HG03432 (cell line): ENCODE measurements around the gene PTER.

Experiments used
- ATAC-seq: cut with Tn5 transposase; IDR thresholded peaks from one replicate; pipeline ENCODE4 v1.9.1; 2021; ENCODE audit warnings: mild to moderate bottlenecking, moderate library complexity; ENCODE audit not compliant: unreplicated experiment

The PTER gene, protein sequence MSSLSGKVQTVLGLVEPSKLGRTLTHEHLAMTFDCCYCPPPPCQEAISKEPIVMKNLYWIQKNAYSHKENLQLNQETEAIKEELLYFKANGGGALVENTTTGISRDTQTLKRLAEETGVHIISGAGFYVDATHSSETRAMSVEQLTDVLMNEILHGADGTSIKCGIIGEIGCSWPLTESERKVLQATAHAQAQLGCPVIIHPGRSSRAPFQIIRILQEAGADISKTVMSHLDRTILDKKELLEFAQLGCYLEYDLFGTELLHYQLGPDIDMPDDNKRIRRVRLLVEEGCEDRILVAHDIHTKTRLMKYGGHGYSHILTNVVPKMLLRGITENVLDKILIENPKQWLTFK

GRCh38 chr10:16436758-16437539 is at the start of gene PTER:
Gene PTER (plus strand): TSS chr10:16437010. CDS start chr10:16484385, 47,375 bp downstream.
- peak; percentile 98 for ATAC-seq

DNA sequence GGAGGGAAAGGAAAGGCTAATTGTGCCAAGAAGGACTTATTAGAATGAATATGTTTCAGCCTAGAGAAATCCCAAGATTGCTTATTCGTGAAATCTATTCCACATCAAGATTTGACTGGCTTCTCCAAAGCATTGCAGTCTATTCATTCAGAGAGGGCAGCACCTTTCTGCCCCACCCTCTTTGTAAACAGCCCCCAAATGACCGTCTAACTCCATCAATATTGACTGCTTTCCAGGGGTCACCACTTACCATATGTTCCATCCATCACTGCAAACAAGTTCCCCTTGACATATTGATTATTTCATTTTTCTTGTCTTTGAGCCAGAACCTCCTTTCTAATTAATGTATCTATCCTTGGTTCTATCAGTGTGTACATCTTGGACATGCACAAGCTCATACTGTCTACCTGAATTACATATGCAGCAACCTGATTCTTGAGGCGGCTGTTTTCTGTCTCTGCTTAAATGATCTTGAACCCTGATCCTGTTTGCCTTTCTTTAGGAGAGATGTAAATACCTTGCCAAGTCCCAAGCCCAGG is 44.2 kb upstream of the PTER start:
- no peak for ATAC-seq

- ATAC-seq, result no peak
Measured at GRCh38 chr10:16393271-16393858, 43.4 kb upstream of the PTER start.

- ATAC-seq, result no peak
Measured at GRCh38 chr10:16401416-16401815, 35.4 kb upstream of the PTER start.

DNA sequence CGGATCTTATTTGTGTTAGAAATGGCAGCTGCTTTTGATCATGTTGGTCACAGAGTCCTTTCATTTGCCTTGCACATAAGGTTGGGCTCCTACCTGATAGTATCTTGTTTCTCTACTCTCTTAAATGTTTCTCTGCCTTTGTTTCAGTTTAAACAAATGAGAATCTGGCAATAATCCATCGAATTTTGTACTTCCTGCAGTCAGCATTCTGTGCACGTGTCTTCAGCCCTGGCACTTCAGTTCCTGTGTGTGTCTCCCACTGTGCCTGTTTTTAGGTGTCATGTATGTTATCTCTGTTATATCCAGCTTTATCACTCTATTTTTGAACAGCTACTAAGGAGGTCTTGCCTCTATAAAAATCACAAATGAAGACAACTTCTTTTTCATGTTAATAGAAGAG is 28.4 kb upstream of the PTER start:
- ATAC-seq, result no peak

DNA sequence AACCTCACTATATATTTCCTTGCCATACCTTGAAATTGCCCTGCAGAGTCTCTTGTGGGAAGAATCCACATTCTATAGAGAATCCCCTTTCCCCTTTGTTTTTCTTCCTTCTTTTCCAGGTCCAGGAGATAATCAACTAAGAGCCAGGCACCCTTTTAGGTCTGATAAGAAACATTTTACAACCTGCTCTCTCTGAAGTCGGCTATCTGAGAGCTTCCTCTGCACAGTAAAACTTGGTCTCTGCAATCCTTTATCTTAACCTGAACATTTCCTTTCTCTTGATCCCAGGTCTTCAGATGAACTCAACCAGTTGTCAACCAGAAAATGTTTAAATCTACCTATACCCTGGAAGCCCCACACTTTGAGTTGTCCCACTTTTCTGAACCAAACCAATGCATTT is 19.5 kb upstream of the PTER start:
- no peak for ATAC-seq

DNA sequence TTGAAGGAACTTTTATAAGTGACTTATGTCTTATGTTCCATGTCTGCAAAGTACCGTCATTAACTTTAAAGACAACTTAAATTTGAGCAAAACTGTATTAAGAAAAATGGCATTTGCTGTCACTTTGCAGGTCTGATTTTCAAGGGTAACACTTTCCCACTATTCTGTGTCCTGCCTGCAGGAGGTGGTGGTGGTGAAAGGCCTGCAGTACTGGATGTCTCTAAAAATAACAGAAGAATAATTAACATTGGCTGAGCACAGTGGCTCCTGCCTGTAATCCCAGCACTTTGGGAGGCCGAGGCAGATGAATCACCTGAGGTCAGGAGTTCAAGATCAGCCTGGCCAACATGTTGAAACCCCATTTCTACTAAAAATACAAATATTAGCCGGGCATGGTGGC is 13.2 kb upstream of the PTER start:
- no peak for ATAC-seq

DNA sequence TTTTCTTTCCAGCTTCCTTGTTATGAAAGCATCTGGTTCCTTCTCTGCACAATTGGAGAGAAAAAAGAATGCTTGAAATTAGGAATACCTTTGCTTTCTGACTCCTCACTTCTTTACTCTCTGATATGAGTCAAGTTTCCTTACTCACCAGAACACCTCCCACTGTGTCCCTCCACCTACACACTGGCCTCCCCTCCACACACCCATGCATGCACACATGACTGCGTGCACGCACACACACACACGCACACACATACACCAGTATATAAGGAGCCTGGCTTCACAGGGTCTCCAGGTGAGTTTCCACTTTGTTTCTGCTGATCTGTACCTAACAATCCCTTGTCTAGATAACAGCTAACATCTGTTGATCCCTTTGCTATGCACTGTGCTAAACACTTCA is 11.4 kb upstream of the PTER start:
- no peak for ATAC-seq

DNA sequence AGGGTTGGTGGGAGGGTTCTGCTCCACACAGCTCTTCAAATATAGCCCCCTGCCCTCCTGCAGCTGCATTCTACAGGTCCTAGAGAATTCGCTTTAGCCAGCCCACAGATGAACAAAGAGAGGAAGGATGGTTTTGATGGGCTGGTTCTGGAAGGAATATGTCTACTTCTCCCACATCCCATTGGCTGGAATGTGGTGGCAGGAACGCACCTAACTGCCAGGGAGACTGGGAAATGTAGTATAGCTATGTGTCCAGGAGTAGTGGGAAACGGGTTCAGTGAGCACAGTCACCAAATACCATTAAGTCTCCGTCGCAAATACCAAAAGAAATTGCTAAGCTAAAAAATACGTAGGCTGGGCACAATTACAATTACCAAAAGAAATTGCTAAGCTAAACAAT is 7.3 kb upstream of the PTER start:
- no peak for ATAC-seq

- ATAC-seq, result peak; percentile 7
Measured at GRCh38 chr10:16436367-16436757, 448 bp upstream of the PTER start.

GRCh38 chr10:16437540-16437894 is 707 bp downstream of the PTER start:
- ATAC-seq, result no peak

DNA sequence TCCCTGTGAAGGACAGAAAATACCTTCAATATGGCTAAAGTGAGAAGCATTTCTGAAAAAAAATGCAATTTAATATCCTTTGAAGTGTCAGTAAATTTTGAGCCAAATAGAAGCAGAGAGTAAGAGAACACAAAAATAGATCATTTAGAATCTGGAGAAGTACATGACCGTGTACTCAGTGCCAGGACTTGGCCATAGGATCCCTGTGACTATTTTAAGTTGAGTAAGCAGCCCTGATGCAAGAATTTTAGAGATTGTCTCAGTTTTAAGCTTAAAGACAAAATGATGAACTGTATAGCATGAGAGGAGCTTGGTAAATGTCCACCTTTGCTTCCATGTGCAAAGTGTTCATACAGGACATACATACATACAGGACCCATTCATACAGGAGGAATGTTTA is 2.5 kb downstream of the PTER start:
- ATAC-seq, result no peak

DNA sequence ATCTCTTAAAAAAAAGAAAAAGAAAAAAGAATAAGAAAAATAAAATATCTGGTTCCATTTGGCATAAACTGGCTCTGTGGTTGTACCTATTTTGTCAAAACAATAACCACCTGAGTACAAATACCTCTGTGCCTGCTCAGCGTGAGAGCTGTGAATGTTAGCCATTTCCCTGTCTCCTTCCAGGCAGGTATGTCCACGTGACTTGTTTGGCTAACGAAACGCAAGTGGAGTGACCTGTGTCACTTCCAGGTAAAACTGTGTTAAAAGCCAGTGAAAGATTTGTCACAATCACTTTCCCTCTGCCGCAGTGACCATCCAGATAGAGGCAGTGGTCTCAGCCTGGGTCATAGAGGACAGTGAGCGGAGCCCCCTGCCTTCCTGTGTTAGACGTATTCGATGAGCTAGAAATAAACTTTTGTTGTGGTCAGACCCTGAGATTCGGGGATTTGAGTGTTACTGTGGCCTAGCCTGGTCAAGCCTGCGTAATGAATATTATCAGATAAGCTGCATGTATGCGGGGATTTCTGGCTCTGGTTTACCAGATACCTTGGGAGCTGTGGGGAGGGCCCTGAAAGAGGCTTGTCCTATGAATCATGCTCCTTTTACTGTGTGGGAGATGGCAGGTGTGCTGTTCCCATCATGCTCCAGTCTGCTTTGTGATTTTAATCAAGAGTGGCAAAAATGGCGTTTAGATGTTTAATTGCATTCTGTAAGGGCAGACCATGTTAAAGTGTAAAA is 3.8 kb downstream of the PTER start:
- ATAC-seq, result no peak

DNA sequence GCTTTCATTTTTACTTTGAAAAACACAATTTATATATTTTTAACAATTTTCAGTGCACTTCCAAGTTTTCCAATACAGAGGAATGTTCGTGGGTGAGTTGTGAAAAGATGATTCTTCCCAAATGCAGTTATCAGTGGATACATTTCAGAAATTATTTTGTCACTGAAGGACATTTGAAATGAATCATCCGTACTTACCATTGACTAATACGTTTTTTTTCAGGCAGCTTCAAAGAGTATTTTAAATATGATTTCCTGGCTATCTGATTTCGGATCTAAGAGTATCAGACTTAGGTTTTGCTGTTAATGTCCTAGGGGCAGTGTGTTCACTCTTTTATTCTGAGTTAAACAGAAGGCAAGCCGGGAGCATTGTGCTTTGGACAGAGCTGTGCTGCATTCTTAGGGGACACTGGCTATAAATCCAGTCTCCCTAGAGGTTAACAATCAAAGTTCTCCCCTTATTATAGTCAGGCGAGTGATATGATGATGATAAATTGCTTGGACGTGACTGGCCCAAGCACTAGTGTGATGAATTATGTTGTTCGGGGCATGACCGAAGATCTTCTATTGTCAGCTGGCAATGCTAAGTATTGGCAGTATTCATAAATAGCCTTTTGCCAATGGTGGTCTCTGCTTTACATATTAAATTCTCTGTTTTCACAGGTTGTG is 4.5 kb downstream of the PTER start:
- no peak for ATAC-seq

DNA sequence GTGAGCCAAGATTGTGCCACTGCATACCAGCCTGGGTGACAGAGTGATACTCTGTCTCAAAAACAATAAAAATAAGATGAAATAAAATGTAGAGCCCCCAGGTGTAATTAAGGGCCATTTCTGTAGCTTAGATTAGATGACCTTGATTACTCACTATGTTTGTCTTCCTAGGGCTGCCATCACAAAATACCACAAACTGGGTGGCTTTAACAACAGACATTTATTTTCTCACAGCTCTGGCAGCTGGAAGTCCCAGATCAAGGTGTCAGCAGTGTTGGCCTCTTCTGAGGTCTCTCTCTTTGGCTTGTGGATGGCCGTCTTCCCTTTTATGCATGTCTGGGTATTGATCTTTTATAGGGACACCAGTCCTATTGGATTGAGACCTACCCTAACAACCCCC is 6.1 kb downstream of the PTER start:
- no peak for ATAC-seq

DNA sequence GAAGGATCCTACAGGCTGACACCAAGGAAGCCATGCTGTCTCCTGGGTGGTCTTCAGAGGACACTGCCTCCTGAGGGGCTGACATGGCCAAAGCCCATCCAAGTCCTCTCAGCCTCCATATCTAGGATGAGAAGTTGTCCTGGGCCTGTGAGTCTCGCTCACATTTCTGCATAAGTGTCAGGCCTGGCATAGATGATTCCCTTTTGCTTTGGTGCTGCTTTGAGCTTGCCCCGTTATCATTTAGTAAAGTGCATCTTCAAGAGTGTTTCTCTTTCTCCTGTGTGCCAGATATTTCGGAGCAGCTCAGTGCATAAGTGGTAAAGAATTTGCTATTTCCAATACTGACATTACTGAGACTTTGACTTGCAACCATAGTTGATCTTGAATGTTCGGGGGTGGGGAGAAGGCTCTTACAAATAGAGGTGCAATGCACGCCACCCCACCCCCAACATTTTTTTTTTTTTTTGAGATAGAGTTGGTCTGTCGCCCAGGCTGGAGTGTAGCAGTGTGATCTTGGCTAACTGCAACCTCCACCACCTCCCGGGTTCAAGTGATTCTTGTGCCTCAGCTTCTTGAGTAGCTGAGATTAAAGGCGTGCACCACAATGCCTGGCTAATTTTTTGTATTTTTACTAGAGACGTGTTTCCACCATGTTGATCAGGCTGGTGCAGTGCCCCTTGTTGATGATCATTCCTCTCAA is 9.1 kb downstream of the PTER start:
- ATAC-seq, result no peak

GRCh38 chr10:16449454-16449853 is 12.6 kb downstream of the PTER start:
- ATAC-seq, result no peak

- ATAC-seq, result no peak
Measured at GRCh38 chr10:16458166-16458955, 21.6 kb downstream of the PTER start.

DNA sequence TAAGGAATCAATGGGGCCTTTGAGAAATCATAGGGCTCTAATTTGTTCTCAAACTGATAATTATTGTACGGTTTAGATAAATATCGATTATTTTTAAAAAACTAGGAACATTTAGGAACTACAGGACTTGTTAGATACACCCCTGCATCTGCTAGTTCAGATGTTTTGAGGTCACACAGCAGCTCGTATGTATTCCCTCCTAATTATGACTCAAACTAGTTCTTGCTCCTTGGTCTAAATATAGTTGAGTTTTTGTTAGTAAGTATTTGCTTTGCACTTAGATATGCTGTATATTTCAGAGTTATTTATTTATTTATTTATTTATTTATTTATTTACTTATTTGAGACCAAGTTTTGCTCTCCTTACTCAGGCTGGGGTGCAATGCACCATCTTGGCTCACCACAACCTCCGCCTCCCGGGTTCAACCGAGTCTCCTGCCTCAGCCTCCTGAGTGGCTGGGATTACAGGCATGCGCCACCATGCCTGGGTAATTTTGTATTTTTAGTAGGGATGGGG is 22.7 kb downstream of the PTER start:
- ATAC-seq, result no peak
